Suppressor macrophage treated with lipopolysaccharide for 4 hours (primary cell): ENCODE data around the gene NMRK1.

Experiments used
- DNase-seq: peaks from one replicate; pipeline ENCODE4 v3.0.0-alpha.2; 2020

Gene NMRK1

DNA sequence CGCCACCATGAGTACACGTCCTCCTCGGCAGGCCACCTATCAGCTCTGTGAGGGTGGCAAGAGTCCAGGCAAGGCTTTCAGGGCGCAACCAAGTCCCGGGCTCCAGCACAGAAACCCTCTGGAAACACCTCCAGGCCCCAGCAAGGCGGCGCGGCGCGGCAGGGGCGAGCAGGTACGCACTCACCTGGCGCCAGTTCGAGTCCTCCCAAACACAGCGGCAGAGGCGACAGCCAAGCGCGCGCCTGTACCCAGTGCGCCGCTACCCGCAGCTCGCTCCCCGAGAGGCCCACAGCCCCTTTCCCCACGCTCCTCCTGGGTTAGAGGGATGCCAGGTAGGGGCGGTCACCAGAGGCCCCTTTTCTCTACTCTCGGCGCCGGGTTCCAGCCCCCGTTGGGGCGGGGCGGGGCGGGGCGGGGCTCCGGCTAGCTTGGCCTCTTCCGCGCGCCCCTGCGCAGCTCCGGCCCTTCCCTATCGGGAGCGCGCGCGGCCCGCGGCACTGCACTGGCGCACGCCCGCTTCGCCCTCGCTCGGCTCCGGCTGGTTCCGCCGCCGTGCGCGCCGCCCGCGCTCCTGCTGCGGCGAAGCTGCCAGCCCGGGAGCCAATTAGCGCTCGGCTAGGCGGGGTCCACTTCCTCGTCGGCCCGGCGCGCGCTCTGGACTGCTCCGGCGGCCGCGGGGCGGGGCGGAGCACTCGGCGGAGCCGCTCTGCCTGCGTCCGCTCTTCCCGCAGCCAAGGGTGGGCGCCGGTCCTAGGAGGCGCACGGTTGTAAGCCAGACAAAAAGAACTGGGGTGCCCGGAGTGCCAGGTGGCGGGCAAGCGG is at the start of gene NMRK1, which contains the start of gene OSTF1:
Gene NMRK1, minus strand, starts transcription at position 332 of the 822 bp plus-strand sequence. CDS start 5,040 bp downstream, outside the sequence.
Gene OSTF1, plus strand, starts transcription at position 691 of the 822 bp plus-strand sequence. CDS start 179 bp downstream, outside the sequence.
- DNase-seq, result peak; percentile 99

DNA sequence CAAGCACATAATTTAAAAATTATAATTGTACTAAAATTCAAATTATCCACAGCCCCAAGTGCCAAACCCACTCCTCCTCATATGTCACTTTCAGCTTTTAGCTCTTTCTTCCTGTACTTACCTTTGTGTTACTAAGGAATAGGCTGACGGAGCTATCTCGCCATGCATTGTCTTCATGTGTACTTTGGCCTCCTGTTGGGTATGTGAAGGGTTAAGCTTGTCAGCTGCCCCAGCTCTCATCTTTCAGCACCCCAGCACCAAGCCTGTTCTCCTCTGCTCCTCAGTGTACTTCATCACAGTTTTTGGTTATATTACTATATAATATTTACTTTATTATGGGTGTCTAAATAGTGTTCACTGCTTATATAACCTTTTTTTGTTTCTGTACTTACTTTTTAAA is 46.5 kb upstream of the NMRK1 start:
- DNase-seq, result no peak

DNA sequence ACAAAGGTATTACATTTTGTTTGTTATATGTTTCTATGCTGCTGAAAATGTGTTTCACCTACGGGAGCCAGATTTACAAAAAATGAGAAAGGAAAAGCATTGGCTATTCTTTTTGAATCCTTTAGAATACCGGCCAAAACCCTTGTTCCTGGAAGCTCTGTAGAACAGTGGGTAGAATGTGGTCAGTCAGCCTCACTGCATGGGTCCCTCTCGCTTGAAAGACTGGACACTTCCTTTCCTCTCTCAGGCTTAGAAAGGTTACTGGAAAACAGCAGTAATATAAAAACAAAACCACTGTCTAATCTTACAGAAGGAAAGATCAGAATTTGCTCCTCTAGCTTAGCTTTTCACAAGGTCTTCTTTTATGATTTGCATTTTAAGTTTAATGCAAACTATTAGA is 45.4 kb upstream of the NMRK1 start:
- no peak for DNase-seq

DNA sequence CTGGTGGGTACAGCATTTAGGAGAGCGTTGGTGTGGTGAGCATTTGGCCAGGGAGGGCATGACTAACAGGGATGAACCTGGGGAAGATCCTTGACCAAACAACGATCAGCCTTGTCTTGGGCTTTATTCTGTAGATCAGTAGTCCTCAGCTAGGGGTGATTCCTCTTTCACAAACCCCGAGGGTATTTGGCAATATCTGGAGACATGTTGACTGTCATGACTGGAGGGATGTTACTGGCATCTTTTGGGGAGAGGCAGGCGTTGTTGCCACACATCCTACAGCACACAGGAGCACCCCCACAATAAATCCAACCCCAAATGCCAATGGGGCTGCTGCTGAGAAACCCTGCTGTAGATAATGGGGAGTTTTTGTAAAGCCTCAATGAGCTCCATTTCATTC is 44.3 kb upstream of the NMRK1 start:
- no peak for DNase-seq

DNA sequence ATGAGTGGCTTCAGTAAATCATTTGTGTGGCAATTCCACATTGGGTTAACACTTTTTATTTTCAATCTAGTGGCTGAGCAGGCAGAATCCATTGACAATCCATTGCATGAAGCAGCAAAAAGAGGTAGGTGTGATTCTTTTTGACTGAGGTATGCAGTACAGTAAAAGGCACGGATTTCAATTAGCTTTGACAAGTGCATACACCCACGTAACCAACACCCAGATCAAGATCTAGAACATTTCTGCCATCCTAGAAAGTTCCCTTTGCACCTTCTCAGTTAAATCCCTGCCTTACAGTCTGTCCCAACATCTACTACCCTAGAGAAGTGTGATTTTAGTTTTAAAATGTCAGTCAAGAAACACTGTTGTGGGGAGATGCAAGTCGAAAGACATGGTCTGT is 43.7 kb upstream of the NMRK1 start:
- no peak for DNase-seq

DNA sequence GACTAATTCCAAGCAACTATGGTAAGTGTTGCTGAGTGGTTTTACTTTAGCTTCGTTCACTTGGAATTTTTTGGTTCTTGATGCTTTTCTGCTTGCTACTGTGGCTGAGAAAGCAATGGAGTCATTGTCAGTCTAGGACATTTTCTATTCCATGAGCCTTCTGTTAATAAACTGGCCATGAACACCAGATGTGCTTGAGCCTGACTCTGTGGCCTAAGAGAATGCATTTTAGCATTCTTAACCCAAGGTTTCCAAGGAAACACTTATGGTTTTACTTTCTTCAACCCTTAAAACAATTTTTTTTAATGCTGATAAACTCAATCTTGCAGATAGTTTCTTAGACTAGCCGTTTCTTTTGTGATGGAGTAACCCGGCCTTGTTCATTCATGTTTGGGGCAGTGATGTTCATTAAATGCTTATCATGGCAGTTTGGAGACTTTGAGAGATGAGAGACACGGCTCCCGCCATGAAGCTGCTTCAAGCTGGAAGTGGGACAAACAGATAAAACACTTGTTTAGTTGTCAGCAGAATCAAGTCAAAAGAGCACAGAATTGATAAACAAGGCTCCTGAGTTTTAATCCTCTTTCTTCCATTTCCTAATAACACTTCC is 42.8 kb upstream of the NMRK1 start:
- no peak for DNase-seq

DNA sequence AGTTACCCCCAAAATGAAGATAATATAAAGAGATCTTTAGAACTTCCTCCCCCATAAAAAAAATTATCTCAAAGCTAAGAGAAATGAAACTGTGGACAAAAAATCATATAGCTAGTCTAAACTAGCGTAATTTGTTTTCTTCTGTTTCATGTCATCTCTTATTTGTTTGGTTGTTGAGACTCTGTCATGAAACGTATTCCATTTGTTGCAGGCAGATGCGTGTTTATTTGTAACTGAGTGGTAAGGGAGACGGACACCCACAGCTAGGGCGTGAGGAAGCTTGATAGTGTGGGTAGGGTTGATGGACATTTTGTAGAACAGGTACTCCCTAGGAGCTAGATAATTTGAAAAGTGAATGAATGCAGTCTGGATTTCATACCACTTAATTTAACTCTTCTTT is 42.2 kb upstream of the NMRK1 start:
- no peak for DNase-seq

DNA sequence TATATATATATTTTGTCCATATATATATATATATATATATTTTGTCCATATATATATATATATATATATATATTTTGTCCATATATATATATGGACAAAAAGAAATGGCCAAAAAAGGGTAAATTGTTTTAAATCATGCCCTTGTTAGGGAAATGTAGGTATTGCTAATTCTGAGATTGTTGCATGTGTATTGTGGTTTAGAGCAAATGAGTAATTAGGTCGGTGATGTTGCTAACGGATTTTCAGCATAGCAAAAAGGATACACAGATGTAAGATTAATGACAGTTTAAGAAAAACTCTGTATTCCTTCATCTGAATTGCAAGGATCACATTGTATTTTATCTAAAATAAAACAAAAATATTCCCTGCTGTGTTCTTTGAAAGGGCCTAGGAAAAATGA is 40.6 kb upstream of the NMRK1 start:
- no peak for DNase-seq

DNA sequence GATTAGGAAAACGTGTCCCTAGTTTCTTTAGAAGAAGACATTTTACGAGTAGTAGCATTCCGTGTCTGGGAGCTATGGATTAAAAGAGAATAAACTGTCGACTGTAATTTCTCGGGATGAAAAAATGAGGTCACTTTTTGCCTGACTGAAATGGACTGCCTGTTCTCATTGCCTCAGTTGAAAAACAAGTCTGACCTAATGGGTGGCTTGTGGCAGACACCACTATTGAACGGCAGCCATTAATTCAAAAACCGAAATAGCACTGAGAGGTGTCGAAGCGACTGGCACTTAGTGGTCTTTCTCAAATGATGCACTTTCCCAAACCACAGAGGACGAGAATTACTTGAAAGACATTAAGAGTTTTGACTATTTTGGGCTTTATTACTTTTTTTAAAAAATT is 35.7 kb upstream of the NMRK1 start:
- no peak for DNase-seq

DNA sequence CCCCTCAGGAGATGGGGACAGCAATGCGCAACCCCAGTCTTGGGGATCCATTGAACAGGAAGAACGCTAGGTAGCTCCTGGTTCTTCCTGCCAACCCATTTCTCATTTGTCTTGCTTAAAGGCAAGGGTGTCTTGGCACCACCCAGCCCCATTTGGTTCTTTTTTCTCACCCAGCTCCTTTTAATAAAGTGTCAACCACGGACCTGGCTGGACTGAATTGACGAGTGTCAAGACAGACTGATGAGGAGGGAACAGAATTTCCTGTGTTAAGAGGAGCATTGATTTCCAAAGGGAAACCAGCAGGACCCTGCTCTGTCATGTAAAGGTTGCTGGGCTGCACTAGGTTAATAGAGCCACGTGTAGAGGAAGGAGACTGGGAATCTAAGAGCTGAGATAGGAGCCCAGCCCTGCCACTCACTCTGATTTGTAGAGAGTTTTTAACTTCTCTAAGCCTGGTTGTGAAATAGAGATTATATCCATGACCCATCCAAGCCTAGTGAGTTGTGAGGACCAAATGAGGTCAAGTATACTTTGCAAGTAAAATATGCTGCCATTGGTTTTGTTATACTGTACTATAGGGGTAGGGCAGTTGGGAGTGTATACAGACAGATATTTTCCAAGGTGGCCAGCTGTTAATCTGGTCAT is 34.1 kb upstream of the NMRK1 start:
- no peak for DNase-seq

DNA sequence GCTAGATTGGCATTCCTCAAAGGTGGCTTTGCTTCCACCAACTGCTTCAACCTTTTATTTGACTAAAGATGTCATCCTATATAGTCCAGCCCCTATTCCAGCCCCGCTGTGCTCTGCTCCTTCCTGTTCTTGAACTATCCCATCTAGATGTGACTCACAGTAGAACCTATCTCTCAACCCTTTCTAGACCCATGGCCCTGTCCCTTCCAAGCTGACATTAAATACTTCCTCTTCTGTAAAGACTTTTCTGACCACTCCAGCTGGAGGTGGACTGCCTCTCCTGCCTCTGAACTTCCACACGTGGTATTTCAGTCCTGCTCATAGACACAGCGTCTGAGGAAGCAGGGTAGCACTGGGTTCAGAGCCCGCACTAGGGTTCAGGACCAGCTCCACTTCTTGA is 32.7 kb upstream of the NMRK1 start:
- DNase-seq, result peak; percentile 61

DNA sequence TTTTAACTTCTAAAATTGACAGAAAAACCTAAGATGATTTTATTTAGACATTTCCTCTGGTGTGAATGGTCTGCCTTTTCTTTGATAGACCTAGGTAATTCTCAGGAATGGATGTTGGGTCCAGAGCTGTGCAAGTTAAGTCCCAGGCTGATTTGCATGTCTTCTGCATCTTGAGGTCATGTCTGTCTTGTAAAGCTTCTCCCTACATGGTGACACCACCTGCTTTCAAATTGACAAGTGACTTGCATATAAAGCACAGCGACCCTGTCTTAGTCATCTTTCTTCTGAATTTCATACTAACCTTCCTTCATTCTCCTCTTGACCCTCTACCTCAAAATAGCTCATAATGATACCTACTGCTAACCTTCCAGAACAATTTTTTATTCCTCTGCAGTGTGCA is 29.6 kb upstream of the NMRK1 start:
- DNase-seq, result no peak

DNA sequence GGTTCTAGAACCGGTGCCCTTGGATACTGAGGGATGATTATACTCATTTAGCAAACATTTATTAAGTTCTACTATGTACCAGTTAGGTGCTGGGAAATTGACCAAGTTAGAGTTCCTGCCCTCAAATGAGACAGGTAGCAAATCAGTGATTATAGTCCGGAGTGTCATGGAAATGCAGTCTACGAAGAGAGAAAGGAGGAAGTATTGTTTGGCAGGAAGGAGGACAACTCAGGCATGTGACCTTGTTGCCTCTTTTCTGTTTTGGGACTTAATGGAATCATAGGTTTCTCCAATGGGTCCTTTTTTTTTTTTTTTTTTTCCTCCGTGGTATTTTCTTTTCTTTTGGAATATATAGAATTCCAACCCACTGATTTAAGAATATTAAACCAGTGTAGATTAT is 28.4 kb upstream of the NMRK1 start:
- peak; percentile 22 for DNase-seq

DNA sequence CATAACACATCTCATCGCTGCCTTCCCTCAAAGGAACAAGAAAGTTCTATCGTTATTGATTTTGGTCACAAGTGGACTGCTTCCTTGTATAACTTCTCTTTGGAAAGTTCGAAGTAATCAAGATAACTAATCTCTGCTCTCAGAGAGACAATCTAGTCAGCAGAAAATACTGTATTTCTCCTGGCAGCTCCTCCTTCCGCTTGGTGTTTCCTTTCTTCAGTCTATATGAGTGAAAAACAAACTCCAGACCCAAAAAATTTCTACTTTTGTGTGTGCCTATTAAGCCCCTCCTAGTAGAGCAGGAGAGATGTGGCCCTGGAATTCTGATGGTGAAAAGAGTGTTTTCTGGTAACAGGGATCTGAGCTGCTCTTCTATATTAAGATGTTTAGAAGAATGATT is 24.8 kb upstream of the NMRK1 start:
- DNase-seq, result no peak

DNA sequence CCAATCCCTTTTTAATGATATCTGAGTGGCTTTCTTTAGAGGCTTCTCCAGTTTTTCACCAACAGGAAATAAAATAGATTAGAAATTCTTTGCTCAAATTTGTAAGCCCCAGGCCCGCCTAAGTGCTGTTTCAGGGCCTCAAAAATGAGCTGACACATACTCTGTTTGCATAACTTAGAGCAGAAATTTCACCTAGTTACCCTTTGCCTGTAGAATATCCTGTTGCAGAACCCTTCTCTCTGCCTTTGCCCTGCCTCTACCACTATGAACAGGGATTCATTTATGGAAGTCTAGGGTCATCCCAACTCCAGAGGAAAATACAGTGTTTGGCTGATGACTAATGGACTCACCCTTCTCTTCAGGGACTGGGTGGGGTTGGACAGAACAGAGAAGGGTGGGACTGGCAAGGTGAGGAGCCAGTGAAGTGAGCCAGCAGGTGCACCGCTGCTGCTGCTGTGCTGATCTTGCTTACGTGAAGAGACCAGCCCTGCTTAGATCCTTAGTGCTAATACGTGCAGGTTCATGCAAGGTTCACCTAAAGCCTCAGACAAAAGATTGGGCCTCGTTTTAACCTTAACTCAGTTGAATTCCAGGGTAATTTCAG is 23.2 kb upstream of the NMRK1 start:
- DNase-seq, result no peak

DNA sequence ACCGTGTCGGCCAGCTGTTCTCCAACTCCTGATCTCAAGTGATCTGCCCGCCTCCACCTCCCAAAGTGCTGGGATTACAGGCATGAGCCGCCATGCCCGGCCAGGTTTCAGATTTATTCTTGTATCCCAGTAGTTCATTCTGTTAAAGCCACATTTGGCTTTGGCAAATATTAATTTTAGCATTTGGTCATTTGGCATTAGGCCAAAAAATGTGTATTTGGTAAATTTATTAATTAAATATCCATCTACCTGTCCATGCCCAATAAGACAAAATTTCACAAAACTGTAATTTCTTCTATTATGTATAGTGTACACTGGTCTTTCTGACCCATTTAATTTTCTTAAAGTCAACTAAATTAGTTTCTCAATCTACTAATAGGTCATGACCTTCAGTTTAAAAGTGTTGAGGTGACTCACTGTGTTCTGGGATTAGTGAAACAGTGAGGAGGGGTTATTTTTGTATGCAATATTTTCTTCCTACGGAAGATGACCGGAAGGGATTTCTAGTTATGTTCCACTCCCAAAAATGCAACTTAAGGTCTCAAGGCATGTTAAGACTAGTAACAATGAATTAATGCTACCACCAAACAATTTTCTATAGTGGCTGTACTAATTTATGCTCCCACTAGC is 21.4 kb upstream of the NMRK1 start:
- no peak for DNase-seq

DNA sequence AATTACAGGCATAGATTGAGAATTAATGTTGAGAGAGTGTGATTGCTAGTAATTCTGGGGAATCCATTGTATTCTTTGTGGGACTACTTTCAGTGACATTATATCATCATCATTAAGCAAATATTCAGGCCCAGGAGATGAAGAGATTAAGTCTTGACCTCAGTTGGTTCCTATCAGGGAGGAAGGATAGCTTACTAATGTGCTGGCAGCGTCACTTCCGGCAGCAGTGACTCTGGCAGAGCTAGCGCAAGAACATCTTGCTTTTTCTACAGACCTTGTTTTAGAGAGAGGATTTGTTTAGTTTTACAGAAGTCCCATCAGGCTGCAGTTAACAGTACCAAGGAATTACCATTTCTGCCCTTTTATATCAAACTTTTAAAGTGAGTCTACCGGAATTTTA is 20.6 kb upstream of the NMRK1 start:
- DNase-seq, result peak; percentile 62

DNA sequence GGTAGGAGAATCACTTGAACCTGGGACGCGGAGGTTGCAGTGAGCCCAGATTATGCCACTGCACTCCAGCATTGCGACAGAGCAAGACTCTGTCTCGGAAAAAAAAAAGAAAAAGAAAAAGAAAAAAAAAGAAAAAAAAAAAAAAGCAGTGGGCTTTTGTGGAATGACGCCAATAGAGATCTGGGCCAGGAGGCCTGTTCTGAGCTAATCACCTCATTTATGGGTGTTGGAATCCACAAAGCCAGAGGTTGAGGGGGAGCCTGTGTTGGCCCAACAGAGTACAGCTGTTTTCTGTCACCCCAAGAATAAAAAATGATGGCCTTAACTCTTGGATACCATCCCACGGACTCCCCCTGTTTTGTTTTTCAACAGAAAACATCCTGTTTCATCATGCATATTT is 18.9 kb upstream of the NMRK1 start:
- no peak for DNase-seq

DNA sequence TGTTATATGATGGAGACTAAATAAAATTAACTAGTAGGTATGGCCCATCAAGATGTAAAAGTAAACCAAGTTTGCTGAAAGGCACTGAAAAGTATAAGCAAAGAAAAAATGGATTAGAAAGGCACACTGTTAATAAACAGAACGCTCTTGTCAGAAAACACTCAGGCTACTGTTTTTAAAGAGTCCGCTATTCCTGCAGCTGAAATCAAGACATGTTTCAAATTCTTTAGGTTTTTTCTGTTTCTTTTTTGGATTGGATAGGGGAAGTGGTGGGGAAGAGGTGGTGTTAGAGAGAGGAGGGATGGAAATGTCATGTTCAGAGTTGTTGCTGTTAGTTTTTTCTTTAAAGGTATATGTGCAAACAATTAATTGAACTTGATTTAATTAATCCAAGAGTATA is 17.9 kb upstream of the NMRK1 start:
- DNase-seq, result no peak

DNA sequence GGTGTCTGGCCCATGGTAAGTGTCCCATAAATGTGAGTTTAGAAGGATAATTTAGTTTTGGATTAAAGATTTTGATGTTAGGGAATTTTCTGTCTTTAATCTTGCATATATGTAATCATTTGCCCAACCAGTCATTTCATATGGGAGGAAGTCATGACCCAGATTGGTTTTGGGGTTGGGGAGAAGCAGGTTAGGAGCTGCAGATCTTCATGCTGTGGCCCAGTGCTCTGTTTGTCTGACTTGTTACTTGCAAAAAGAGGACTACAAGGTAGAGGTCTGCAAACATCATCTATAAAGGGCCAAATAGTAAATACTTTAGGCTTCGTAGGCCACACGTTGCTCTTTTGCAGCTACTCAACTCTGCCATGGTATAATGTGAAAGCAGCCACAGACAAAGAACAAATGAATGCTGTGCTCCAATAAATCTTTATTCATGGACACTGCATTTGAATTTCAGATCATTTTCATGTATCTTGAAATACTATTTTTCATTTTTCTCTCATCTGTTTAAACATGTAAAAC is 17.1 kb upstream of the NMRK1 start:
- DNase-seq, result no peak

DNA sequence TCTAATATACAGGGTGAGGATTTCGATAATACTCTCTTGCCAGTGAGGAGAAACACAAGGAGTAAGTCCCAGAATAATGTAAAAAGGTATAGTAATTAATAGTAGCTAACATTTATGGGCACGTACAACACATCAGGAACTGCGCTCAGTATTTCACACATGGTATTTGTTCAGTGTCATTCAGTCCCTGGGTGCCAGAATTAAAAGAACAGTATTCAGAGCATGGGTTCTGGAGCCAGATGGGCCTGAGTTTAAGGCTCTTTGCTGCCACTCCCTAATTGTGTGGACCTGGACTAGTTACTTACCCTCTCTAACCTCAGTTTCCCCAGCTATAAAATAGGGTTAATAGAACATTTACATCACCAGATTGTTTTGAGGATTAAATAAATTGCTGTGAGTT is 16.7 kb upstream of the NMRK1 start:
- no peak for DNase-seq

DNA sequence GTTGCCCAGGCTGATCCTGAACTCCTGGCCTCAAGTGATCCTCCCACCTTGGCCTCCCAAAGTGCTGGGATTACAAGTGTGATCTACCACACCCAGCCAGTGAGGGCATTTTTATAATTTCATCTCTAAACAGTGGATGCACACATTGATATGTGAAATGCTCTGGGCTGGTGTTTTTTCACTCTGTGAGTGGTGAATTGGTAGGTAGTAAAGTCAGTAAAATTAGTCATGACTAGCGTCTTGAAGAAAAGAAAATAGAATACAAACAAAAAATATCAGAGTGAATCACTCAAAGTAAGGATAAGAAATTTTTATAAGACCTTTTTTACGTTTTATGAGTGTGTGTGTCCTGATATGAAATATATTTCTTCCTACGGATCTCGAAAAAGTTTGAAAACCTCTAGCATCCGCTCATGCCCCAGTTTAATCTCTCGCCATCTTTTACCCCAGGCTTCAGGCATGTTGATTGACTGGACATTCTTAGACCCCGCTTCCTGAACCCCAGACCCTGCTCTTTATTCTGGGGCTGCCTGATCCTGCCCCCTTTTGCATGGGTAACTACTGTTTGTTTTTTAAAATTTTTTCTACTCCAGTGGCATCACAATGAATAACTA is 14.3 kb upstream of the NMRK1 start:
- no peak for DNase-seq
